GOT3 (cell line): ENCODE measurements around the gene SRMS.
A peak's percentile ranks its signal among the peaks of the same experiment; 100 is the strongest.
"Not testable (repeated sequence)": the region's sequence is repeated elsewhere in the genome, so short reads cannot be mapped to it uniquely, and the experiment has no call there.

Experiments used
- DNase-seq: peaks from one replicate; lab custom pipeline; 2025; ENCODE audit warnings: mixed read lengths; lab: John Stamatoyannopoulos, UW

SRMS gene

DNA sequence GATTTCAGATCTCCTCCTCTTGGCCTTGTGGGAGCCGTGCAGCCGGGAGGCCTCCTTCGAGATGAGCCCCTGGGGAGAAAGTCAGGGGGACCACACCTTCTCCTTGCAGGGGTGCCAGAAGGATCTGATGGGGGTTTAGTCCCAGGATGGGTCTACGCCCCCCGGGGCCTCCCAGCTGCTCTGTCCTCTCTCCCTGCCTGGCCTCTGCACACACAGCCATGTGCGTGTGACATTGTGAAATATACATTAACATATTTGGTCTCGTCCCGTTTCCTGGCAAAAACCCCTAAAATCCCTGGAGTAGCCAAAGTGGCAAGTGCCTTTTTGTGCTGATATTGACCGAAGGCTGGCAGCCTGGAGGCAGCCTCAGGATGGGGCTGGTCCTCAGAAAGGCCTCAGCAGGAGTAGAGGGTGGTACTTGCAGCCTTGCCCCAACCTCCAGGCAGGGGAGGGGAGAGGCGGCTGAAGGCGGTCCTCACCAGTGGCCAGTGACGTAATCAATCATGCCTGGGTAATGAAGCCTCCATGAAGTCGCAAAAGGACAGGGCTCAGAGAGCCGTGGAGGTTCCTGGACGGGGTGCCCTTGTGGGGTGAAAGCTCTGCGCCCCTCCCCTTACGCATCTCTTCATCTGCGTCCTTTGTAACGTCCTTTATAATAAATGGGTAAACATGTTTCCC, 31.6 kb upstream of the SRMS start:
- no peak for DNase-seq

- DNase-seq, result no peak
These were observed 30.9 kb upstream of the SRMS start for GRCh38 chr20:63578224-63579016.

GRCh38 chr20:63577317-63577894, 29.9 kb upstream of the SRMS start:
- no peak for DNase-seq

DNA sequence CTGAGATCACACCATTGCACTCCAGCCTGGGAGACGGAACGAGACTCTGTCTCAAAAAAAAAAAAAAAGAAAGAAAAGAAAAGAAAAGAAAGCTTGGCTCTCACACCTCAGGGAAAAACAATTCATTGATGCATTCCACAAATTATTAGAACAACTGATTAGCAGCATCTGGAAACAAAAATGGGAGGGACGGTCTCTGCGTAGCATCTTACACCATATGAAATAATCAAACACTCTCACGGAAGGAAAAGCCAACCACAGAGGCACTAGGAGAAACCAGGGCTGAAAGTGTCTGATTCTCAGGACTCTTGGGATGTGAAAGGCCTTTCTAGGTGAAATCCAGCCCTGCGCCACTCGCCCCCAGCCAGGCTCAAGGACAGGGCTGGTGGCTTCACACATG, 28.8 kb upstream of the SRMS start:
- no peak for DNase-seq

DNA sequence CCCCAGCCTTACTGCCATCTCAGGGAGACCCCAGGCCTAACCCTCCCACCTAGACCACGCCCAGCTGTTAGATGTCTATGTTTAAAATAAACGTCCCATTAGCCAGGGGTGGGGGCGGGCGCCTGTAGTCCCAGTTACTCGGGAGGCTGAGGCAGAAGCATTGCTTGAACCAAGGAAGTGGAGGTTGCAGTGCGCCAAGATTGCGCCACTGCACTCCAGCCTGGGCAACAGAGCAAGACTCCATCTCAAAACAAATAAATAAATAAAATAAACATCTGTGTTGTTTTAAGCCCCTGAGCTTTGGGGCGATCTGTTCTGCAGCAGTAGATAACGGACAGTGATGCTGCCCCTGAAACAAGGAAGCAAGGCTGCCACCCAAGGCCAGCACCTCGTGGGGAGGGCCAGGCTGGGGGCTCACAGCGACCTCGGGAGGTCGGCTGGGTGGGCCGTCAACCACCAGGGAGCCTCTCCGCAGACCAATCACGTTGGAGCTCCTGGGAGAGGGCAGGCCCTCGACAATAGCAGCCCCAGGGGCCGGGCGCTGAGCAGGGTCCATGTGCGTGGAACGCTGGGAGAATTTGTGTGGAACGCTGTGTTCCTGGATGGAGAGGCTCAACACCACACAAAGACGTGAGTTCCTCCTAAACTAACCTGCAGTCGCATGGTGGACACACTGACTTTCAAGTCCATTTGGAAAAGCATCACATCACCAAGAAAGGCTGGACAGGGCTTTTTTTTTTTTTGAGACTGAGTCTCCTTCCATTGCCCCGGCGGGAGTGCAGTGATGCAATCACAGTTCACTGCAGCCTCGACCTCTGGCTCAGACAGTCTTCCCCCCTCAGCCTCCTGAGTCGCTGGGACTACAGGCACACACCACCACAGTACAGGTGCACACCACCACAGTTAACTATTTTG, 27.5 kb upstream of the SRMS start:
- DNase-seq, result no peak

- DNase-seq, result peak; percentile 23
These were observed 26.7 kb upstream of the SRMS start, which contains the start of gene HELZ2 for GRCh38 chr20:63574156-63574828. HELZ2 (minus strand) TSS chr20:63574239; CDS start chr20:63572385, 1,854 bp downstream.

- DNase-seq, result no peak
These were observed 26.1 kb upstream of the SRMS start for GRCh38 chr20:63573647-63574131.

- DNase-seq, result no peak
These were observed 25.5 kb upstream of the SRMS start for GRCh38 chr20:63572788-63573646.

DNA sequence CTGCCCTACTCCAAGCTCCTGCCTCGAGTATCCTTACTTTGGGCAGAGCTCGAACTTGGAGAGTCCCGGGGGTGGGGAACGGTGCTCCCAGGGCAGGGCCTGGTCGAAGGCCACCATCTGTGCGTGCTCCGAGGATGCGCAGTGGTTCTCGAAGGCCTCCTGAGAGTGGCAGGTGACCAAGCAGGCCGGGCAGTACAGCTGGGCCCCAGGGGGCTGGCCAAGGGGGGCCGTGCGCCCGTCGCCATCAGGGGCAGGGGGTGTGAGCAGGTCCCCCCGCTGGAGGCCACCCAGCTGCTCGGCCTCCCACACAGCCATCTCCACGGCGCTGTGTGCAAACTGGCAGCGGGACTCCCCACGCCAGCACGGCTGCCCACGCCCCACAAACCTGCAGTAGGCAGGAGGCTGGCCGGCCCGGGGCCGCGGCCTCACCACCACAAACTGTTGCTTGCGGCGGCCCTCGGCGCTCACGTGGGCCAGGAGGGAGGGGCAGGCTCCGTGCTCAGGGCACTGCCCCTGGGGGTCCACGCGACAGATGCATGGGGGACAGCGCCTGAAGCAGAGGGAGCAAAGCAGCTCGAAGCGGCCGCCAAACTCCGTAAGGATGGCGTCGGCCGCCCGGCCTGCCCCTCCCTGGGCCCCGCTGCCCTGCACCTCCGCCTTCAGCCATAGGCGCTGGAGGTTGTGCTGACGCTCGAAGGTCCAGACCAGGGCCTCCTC, 24.7 kb upstream of the SRMS start:
- no peak for DNase-seq

GRCh38 chr20:63571087-63571478, 23.5 kb upstream of the SRMS start:
- not testable (repeated sequence) for DNase-seq

GRCh38 chr20:63570281-63571086, 22.9 kb upstream of the SRMS start:
- DNase-seq, result no peak

DNA sequence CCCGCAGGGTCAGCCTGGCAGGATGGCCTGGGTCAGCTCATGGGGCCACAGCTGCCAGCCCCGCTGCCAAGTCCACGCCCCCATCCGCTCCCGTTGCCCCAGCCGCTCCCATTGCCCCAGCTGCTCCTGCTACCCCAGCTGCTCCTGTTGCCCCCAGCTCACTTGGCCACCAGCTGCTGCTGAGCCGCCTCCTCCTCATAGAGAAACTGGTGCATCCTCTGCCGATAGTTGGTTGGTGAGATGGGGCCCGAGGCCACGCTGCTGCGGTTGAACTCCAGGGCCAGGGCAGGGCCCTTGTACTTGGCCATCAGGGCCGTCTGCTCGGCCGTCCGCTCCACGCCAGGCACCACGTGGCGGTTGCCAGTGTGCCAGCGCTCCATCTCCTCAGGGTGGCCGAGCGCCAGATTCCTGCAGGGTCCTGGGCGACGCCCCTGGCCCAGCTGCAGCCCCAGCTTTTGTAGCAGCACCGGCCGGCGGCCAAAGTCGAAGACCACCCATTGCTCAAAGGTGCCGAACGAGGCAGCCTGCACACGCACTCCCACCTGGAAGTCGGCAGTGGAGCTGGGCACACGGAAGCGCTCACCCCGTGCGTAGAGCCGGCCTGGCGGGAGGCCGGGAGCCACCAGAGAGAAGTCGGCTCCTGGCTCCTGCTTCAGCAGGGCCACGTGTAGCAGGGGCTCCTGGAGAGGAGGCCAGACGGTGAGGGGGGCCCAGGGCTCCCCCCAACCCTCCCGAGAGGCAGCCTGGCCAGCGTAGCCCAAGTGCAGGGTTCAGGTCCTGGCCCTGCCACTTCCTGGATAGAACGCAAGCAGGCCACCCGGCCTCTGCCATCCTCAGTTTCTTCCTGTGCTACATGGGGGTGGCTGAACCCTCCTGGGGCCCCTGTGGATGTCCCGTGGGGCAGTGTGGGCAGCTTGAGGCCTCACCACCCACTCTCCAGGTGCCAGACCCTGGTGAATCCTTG, 21.7 kb upstream of the SRMS start:
- DNase-seq, result no peak

DNA sequence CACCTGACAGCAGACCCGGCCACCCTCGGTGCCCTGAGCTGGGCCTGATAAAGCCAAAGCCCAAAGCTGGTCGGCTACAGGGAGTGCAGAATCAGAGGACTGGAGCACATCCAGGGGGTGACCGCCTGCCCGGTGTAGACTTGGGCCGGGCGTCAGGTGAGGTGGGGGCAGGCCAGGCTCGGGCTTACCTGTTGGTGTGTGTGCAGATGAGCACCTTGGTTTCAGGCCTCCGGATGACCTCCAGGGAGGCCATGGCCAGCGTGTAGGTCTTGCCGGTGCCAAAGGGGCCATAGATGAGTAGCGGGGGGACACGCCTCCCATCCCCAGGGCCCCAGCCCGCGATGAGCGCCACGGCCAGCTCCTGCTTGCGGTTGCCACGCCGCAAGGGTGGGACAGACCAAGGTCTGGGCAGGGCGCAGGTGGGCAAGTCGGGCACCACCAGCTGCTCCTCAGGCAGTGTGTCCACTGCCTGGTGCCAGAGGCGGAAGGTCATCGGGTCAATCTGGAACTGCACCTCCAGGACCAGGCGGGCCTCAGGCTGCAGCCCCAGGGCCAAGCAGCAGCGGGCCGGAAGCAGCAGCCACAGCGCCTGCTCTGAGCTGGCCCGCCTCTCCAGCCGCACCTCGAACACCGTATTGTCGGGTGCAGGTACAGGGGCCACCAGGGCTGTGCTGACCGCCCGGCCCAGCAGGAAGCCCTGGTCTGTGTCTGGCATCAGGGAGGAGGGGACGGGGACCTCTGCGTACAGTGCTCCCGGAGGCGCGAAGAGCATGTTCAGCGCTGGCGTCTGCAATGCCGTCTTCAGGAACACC, 20.8 kb upstream of the SRMS start:
- no peak for DNase-seq

DNA sequence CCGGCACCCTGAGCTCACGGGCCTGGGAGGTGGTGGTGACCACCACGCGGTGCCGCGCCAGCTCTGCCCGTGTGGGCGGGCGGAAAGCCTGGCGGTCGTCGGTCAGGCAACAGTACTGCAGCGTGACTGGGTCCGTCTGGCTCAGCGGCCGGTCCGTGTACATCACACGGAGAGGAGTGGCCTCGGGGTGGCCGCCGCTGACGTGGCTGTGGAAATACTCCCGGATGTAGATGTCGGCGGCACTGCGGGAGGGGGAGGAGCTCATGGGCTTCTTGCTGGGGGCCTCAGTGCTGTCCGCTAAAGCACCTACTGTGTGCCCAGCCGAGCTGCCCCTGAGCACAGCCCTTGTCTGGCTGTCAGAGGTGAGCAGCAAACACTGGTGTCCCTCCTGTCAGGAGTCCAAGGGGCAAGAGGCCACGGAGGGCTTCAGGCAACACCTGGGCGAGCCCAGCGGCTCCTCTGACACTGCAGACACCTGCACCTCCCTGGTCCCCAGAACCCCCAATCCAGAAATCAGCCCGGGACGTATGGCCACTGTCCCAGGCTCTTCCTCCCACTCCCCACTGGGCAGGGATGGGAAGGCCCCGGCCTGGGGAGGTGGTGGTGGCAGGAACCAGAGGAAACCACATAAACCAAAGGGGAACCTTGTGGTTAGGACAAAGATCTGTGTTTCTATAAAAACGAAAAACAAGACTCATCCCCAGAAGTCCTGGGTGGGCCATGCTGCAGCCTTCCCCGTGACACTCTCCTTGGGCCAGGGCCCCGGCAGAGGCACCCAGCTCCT, 20.0 kb upstream of the SRMS start:
- no peak for DNase-seq

GRCh38 chr20:63567136-63567385, 19.5 kb upstream of the SRMS start:
- DNase-seq, result no peak
